Gastrocnemius medialis (tissue), 4 donors: ENCODE data around the gene PTPRN2. TPM values are rescaled to one million over a fixed set of nuclear protein-coding genes. Genes with fewer than 3 reads are reported as not detected.

Experiments used
- ATAC-seq, 2 donors: fragments of 150-250 bp; one replicate each; pipeline ENCODE4 v1.9.1; 2016
- DNase-seq, 2 donors: peaks; one replicate each; pipeline ENCODE4 v3.0.0-alpha.2; 2019
- H3K27ac ChIP-seq, 4 donors: fragments of 200-600 bp; sonication (generic); 1 replicate in 1 of 4; 2 replicates in 3 of 4; pipeline ENCODE4 v1.5.1; 2016 to 2018; ENCODE audit warnings: mild to moderate bottlenecking in 2 of 4, moderate library complexity in 1 of 4
- H3K27me3 ChIP-seq, 3 donors: fragments of 200-600 bp; sonication (generic) in 2 of 3; 1 replicate in 1 of 3; 2 replicates in 2 of 3; pipeline versions ENCODE4 v1.5.1 to v1.6.0; 2016 to 2019; ENCODE audit warnings: mild to moderate bottlenecking in 1 of 3, moderate library complexity in 1 of 3
- H3K36me3 ChIP-seq, 2 donors: fragments of 200-600 bp; sonication (generic) in 1 of 2; one replicate each; pipeline ENCODE4 v1.5.1; 2017 to 2018
- H3K4me1 ChIP-seq, 2 donors: fragments of 200-600 bp; sonication (generic) in 1 of 2; one replicate each; pipeline ENCODE4 v1.5.1; 2016 to 2017; ENCODE audit warnings: mild to moderate bottlenecking in 2 of 2
- H3K4me3 ChIP-seq, 4 donors: fragments of 200-600 bp; sonication (generic) in 3 of 4; 1 replicate in 1 of 4; 2 replicates in 3 of 4; pipeline ENCODE4 v1.5.1; 2016 to 2019; ENCODE audit warnings: mild to moderate bottlenecking in 2 of 4
- H3K9me3 ChIP-seq, 3 donors: fragments of 200-600 bp; sonication (generic) in 2 of 3; 1 replicate in 1 of 3; 2 replicates in 2 of 3; pipeline ENCODE4 v1.5.1; 2016 to 2019
- CTCF ChIP-seq, 5 experiments: fragments of 450-650 bp in 3 of 5; fragments of 200-600 bp in 2 of 5; sonication (generic) in 2 of 5; IDR thresholded peaks in 4 of 5; conservative IDR thresholded peaks in 1 of 5; 1 replicate in 4 of 5; 2 replicates in 1 of 5; pipeline ENCODE4 v1.5.1; 2016 to 2019; ENCODE audit warnings: antibody characterized with exemption in 5 of 5, mild to moderate bottlenecking in 3 of 5, moderate library complexity in 3 of 5
- POLR2A ChIP-seq, 2 donors: fragments of 450-650 bp; IDR thresholded peaks; one replicate each; pipeline ENCODE4 v1.6.1; 2017; ENCODE audit warnings: antibody characterized with exemption in 2 of 2, mild to moderate bottlenecking in 2 of 2, moderate library complexity in 2 of 2
- in situ Hi-C, 4 donors: fragments of 200-750 bp; cut with MboI; loops; one replicate each; pipeline versions ENCODE4 v1.15.0 to v1.8.0; 2017; ENCODE audit warnings: low sequenced_read_pairs in 4 of 4
- intact Hi-C: fragments of 100-400 bp; cut with DNase I; formaldehyde crosslinking; loops from one replicate; pipeline ENCODE4 v1.15.1; 2023; ENCODE audit warnings: low total_unique reads
- total RNA-seq, 4 donors: library from RNA; depleted of rRNA; stranded (reverse); fragments of >200 nt; gene quantifications; one replicate each; pipeline versions ENCODE4 v1.1.0 to v1.2.3, GENCODE V29; 2016

The PTPRN2 gene
- total RNA-seq, 4 donors from 2014 or later: 0.66 to 0.85 (median 0.81) TPM

- in situ Hi-C loops: no loop called here
- no peaks in the 10 kb centered on the region for H3K27me3 ChIP-seq
- DNase-seq (no peak), ATAC-seq (no peak)
- H3K4me3 ChIP-seq: no peak overlapping the region
- H3K27ac ChIP-seq: no peak overlapping the region
- TF ChIP-seq CTCF (IDR thresholded peaks at IDR 0.05 in 4 of 5, conservative IDR thresholded peaks at IDR 0.05 in 1 of 5) (no peak), POLR2A (IDR thresholded peaks at IDR 0.05) (no peak)
- H3K4me1 ChIP-seq: no peaks in the 10 kb centered on the region
- H3K36me3 ChIP-seq: no peaks in the 10 kb centered on the region
- intact Hi-C loops: no loop called here
- no peaks in the 10 kb centered on the region for H3K9me3 ChIP-seq
Observed at GRCh38 chr7:158140538-158141220, 446.9 kb downstream of the PTPRN2 start.

GRCh38 chr7:158139499-158139898 is 448.1 kb downstream of the PTPRN2 start:
- no peaks in the 10 kb centered on the region for H3K27me3 ChIP-seq
- intact Hi-C loops: no loop called here
- no peaks in the 10 kb centered on the region for H3K36me3 ChIP-seq
- no peak overlapping the region for H3K4me3 ChIP-seq
- no peaks in the 10 kb centered on the region for H3K4me1 ChIP-seq
- in situ Hi-C loops: no loop called here
- DNase-seq: no peak
- TF ChIP-seq CTCF (IDR thresholded peaks at IDR 0.05 in 4 of 5, conservative IDR thresholded peaks at IDR 0.05 in 1 of 5) (no peak), POLR2A (IDR thresholded peaks at IDR 0.05) (no peak)
- no peaks in the 10 kb centered on the region for H3K9me3 ChIP-seq
- no peak overlapping the region for H3K27ac ChIP-seq
- ATAC-seq: no peak

GRCh38 chr7:158138329-158138597 is 449.4 kb downstream of the PTPRN2 start:
- H3K4me1 ChIP-seq: no peaks in the 10 kb centered on the region
- TF ChIP-seq CTCF (IDR thresholded peaks at IDR 0.05 in 4 of 5, conservative IDR thresholded peaks at IDR 0.05 in 1 of 5): no peak
- no peak for TF ChIP-seq POLR2A (IDR thresholded peaks at IDR 0.05)
- ATAC-seq (no peak), DNase-seq (no peak)
- H3K9me3 ChIP-seq: no peaks in the 10 kb centered on the region
- in situ Hi-C loops (no loop called here), intact Hi-C loops (no loop called here)
- H3K27ac ChIP-seq: no peak overlapping the region
- H3K27me3 ChIP-seq: no peaks in the 10 kb centered on the region
- H3K4me3 ChIP-seq: no peak overlapping the region
- no peaks in the 10 kb centered on the region for H3K36me3 ChIP-seq

- intact Hi-C loops (no loop called here), in situ Hi-C loops (no loop called here)
- Histone ChIP-seq H3K4me1 (no peaks in the 10 kb centered on the region), H3K9me3 (no peaks in the 10 kb centered on the region), H3K27ac (no peak overlapping the region), H3K4me3 (no peak overlapping the region), H3K27me3 (no peaks in the 10 kb centered on the region), H3K36me3 (no peaks in the 10 kb centered on the region)
- TF ChIP-seq POLR2A (IDR thresholded peaks at IDR 0.05) (no peak), CTCF (IDR thresholded peaks at IDR 0.05 in 4 of 5, conservative IDR thresholded peaks at IDR 0.05 in 1 of 5) (no peak)
- DNase-seq (no peak), ATAC-seq (no peak)
Observed at GRCh38 chr7:158137516-158138328, 449.9 kb downstream of the PTPRN2 start.
